Effector memory CD8-positive, alpha-beta T cell (primary cell): ENCODE results near the gene CACNB2.

Source experiments
- ATAC-seq: fragments of 150-1000 bp; cut with Tn5 transposase; replicated peaks from 2 replicates; pipeline ENCODE4 v1.10.0; 2021; ENCODE audit warnings: mild to moderate bottlenecking, moderate library complexity
- DNase-seq, 3 experiments: peaks; one replicate each; pipeline ENCODE4 v3.0.0; 2021
- H3K27ac Mint-ChIP-seq, 2 donors: one replicate each; pipeline ENCODE4 v1.8.0; 2022; ENCODE audit warnings: mild to moderate bottlenecking in 2 of 2, mixed read lengths in 2 of 2, moderate library complexity in 2 of 2
- H3K27me3 Mint-ChIP-seq, 2 donors: one replicate each; pipeline ENCODE4 v1.8.0; 2022; ENCODE audit warnings: mixed read lengths in 2 of 2
- H3K36me3 Mint-ChIP-seq: one replicate; pipeline ENCODE4 v1.8.0; 2022; ENCODE audit warnings: mild to moderate bottlenecking, moderate library complexity, mixed read lengths; ENCODE audit not compliant: insufficient read depth
- H3K4me1 Mint-ChIP-seq, 2 donors: one replicate each; pipeline ENCODE4 v1.8.0; 2022; ENCODE audit warnings: low read depth in 2 of 2, mixed read lengths in 2 of 2
- H3K4me3 Mint-ChIP-seq, 2 donors: one replicate each; pipeline ENCODE4 v1.8.0; 2022; ENCODE audit warnings: mild to moderate bottlenecking in 2 of 2, mixed read lengths in 2 of 2, moderate library complexity in 2 of 2
- H3K9me3 Mint-ChIP-seq, 2 donors: one replicate each; pipeline ENCODE4 v1.8.0; 2022; ENCODE audit warnings: mixed read lengths in 2 of 2

The CACNB2 gene

GRCh38 chr10:18409599-18410397, 269.6 kb downstream of the CACNB2 start:
- no peak overlapping the region for H3K4me3 Mint-ChIP-seq
- DNase-seq, result no peak
- no peaks in the 10 kb centered on the region for H3K27me3 Mint-ChIP-seq
- no peak for ATAC-seq
- no peaks in the 10 kb centered on the region for H3K36me3 Mint-ChIP-seq
- no peaks in the 10 kb centered on the region for H3K4me1 Mint-ChIP-seq
- H3K27ac Mint-ChIP-seq, result no peak overlapping the region
- H3K9me3 Mint-ChIP-seq, result no peaks in the 10 kb centered on the region

DNA sequence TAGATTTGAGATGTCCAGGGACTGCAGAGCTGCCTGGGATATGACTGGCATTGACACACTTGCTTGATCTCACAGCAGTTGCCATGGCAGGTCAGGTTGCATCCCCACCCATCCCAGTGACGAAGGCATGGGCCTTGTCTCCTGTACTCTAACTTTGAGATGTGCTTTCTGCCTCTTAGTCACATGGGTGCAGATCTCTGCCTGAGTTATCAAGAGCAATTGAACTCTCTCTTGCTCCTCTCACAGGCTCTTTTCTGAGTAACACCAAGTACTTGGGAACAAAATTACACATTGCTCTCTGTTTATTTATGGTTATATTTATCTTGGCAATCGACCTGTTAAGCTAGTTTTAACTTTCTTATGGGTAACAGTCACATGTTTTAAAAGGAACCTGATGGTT, 273.8 kb downstream of the CACNB2 start:
- Mint-ChIP-seq H3K36me3 (no peaks in the 10 kb centered on the region), H3K9me3 (peaks cover 0 to 4% of the 10 kb centered on the region in 2 donors), H3K27ac (no peak overlapping the region), H3K4me3 (no peak overlapping the region), H3K4me1 (no peaks in the 10 kb centered on the region), H3K27me3 (no peaks in the 10 kb centered on the region)
- DNase-seq (no peak), ATAC-seq (no peak)

GRCh38 chr10:18417950-18418527, 277.8 kb downstream of the CACNB2 start:
- no peaks in the 10 kb centered on the region for H3K36me3 Mint-ChIP-seq
- ATAC-seq (no peak), DNase-seq (no peak)
- H3K27me3 Mint-ChIP-seq, result no peaks in the 10 kb centered on the region
- peaks cover under 1 to 4% of the 10 kb centered on the region in 2 donors for H3K9me3 Mint-ChIP-seq
- H3K4me3 Mint-ChIP-seq, result no peak overlapping the region
- no peaks in the 10 kb centered on the region for H3K4me1 Mint-ChIP-seq
- H3K27ac Mint-ChIP-seq, result no peak overlapping the region

DNA sequence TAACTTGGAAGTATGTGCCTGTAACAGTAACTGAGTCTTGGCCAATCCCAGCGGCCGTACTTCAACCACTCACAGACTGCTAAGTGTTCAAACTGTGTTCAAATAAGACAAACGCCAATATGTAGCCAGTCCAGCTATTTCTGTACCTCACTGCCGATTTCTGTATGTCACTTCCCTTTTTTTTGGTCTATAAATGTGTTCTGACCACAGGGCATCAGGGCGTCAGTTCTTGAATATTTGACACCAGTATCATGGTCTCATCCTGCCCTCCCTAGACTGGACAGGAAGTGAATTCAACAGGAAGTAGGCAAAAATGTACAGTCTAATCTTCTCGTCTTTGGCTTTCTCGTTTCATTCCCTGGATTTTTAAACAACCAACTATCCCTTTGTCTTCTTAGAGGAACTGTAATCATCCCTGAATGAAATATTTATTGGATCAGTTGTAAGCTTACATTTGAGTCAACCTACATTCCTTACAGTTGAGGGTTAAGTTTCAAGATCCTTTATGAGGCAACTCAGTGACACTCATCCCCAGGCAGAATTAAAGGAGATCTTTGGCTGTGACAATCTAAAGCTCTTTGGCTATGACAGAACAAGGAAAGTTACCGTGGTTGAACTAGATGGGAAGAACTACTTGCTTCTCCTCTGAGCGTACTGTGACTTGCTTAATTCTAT, 278.5 kb downstream of the CACNB2 start:
- DNase-seq, result no peak
- no peak for ATAC-seq
- H3K27me3 Mint-ChIP-seq, result no peaks in the 10 kb centered on the region
- H3K27ac Mint-ChIP-seq, result no peak overlapping the region
- H3K9me3 Mint-ChIP-seq, result peaks cover 2 to 4% of the 10 kb centered on the region in 2 donors
- H3K36me3 Mint-ChIP-seq, result no peaks in the 10 kb centered on the region
- H3K4me3 Mint-ChIP-seq, result no peak overlapping the region
- H3K4me1 Mint-ChIP-seq, result no peaks in the 10 kb centered on the region

GRCh38 chr10:18419945-18420344, 279.7 kb downstream of the CACNB2 start:
- H3K4me3 Mint-ChIP-seq, result no peak overlapping the region
- peaks cover 2 to 4% of the 10 kb centered on the region in 2 donors for H3K9me3 Mint-ChIP-seq
- DNase-seq (no peak), ATAC-seq (no peak)
- no peaks in the 10 kb centered on the region for H3K36me3 Mint-ChIP-seq
- H3K4me1 Mint-ChIP-seq, result no peaks in the 10 kb centered on the region
- no peak overlapping the region for H3K27ac Mint-ChIP-seq
- no peaks in the 10 kb centered on the region for H3K27me3 Mint-ChIP-seq

GRCh38 chr10:18421726-18422293, 281.6 kb downstream of the CACNB2 start:
- Mint-ChIP-seq H3K36me3 (no peaks in the 10 kb centered on the region), H3K27me3 (no peaks in the 10 kb centered on the region), H3K27ac (no peak overlapping the region), H3K4me1 (no peaks in the 10 kb centered on the region), H3K9me3 (peaks cover 2 to 4% of the 10 kb centered on the region in 2 donors), H3K4me3 (no peak overlapping the region)
- DNase-seq, result no peak
- no peak for ATAC-seq

GRCh38 chr10:18423058-18423637, 282.9 kb downstream of the CACNB2 start:
- Mint-ChIP-seq H3K9me3 (peaks cover 0 to 2% of the 10 kb centered on the region in 2 donors), H3K27ac (no peak overlapping the region), H3K4me3 (no peak overlapping the region), H3K27me3 (no peaks in the 10 kb centered on the region), H3K4me1 (no peaks in the 10 kb centered on the region), H3K36me3 (no peaks in the 10 kb centered on the region)
- no peak for DNase-seq
- no peak for ATAC-seq

DNA sequence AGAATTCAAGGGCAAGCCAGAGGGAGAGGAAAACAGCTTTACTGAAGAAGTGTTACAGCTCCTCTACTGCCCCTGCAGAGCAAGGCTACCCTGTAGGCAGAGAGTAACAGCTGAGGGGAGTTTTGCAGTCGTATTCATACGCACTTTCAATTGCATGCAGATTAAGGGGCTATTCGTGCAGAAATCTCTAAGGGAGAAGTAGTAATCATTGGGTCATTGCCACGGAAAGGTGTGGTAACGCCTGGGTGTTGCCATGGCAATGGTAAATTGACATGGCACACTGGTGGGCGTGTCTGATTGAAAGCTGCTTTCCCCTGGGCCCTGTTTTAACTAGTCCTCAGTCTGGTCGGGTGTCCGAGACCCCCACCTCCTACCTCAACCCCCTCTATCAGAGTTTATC, 284.0 kb downstream of the CACNB2 start:
- H3K27me3 Mint-ChIP-seq, result no peaks in the 10 kb centered on the region
- DNase-seq (no peak), ATAC-seq (no peak)
- H3K9me3 Mint-ChIP-seq, result peaks cover 0 to 2% of the 10 kb centered on the region in 2 donors
- no peak overlapping the region for H3K4me3 Mint-ChIP-seq
- no peak overlapping the region for H3K27ac Mint-ChIP-seq
- no peaks in the 10 kb centered on the region for H3K36me3 Mint-ChIP-seq
- H3K4me1 Mint-ChIP-seq, result no peaks in the 10 kb centered on the region

DNA sequence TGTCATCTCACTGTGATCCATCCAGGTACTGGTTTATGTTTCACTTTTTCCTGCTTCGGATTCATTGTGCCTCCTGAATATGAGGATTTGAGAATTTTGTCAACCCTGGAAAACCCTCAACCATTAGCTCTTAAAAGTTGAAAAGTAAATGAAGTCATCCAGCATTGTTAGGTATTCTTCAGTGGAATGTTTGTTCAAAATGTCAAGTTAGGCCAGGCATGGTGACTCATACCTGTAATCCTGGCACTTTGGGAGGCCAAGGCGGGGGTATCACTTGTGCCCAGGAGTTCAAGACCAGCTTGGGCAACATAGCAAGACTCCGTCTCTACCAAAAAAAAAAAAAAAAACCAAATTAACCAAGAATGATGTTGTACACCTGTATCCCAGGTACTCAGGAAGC, 289.1 kb downstream of the CACNB2 start:
- Mint-ChIP-seq H3K27ac (no peak overlapping the region), H3K4me3 (no peak overlapping the region), H3K27me3 (no peaks in the 10 kb centered on the region), H3K4me1 (no peaks in the 10 kb centered on the region), H3K9me3 (no peaks in the 10 kb centered on the region), H3K36me3 (no peaks in the 10 kb centered on the region)
- DNase-seq (no peak), ATAC-seq (no peak)

- ATAC-seq, result no peak
- Mint-ChIP-seq H3K27ac (no peak overlapping the region), H3K36me3 (no peaks in the 10 kb centered on the region), H3K4me1 (no peaks in the 10 kb centered on the region), H3K27me3 (no peaks in the 10 kb centered on the region), H3K9me3 (no peaks in the 10 kb centered on the region), H3K4me3 (no peak overlapping the region)
- DNase-seq, result no peak
These were observed 296.7 kb downstream of the CACNB2 start for GRCh38 chr10:18436902-18437301.

- Mint-ChIP-seq H3K36me3 (no peaks in the 10 kb centered on the region), H3K4me1 (no peaks in the 10 kb centered on the region), H3K27ac (no peak overlapping the region), H3K9me3 (no peaks in the 10 kb centered on the region), H3K27me3 (no peaks in the 10 kb centered on the region), H3K4me3 (no peak overlapping the region)
- ATAC-seq, result no peak
- no peak for DNase-seq
These were observed 297.3 kb downstream of the CACNB2 start for GRCh38 chr10:18437486-18437885.

DNA sequence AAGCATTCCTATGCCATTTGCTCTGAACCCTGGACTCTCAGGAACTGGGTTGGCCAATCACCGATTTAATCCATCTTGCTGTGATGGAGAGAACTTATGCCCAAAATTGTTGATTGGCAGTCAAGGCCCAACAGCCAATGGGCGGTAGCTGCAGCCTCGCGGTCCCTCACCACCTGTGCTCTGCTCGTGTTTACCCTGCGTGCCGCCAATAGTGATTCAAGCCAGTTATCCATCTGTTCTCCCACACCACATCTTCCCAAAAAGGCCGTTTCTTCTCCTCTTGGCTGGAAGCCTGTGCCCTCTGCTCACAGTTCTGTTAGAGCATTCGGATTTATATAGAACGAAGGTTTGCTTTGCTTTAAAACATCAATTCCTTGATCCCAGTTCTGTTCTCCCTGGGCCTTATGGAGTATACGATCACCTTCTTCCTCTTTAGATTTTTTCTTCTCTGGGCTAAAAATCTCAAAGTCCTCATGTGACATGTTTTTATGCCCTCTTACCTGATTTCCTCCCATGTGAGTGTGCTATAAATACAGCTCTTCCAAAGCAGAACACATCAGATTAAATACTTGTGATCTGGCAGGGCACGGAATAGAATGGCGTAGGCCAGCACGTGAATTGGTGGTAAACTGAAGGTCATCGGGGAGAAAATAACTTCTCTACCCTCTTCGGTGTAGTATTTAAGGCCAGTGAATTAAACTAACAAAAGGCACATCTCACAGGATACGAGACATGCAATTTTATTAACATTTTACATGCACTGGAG, 298.3 kb downstream of the CACNB2 start:
- Mint-ChIP-seq H3K9me3 (no peaks in the 10 kb centered on the region), H3K4me1 (no peaks in the 10 kb centered on the region), H3K27me3 (no peaks in the 10 kb centered on the region), H3K27ac (no peak overlapping the region), H3K36me3 (no peaks in the 10 kb centered on the region), H3K4me3 (no peak overlapping the region)
- DNase-seq (no peak), ATAC-seq (no peak)

DNA sequence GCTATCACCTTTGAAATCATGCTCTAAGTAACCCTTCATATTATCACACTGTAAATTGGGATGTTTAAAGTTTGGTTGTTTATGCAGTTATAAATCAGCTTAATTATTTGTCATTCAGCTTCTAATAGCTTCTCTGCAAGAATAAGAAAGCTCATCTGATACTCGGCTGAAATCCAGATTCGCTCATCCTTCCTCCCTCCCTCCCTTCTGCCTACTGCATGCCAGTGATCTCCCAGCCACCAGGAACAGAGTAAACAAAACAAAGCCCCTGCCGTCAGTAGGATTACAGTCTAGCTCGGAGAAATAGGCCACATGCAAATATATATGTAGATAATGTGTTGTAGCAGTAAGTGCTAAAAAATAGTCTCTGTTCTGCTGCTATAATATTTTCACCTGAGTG, 299.4 kb downstream of the CACNB2 start:
- DNase-seq (no peak), ATAC-seq (no peak)
- Mint-ChIP-seq H3K4me3 (no peak overlapping the region), H3K4me1 (no peaks in the 10 kb centered on the region), H3K36me3 (no peaks in the 10 kb centered on the region), H3K9me3 (no peaks in the 10 kb centered on the region), H3K27ac (no peak overlapping the region), H3K27me3 (no peaks in the 10 kb centered on the region)
